Esophagus squamous epithelium (tissue), 5 donors: ENCODE data around the gene SLU7. TPM values are rescaled to one million over a fixed set of nuclear protein-coding genes. Genes with fewer than 3 reads are reported as not detected.

Experiments
- DNase-seq: peaks from one replicate; lab custom pipeline; 2025; lab: John Stamatoyannopoulos, UW
- H3K27ac ChIP-seq, 4 donors: fragments of 200-600 bp; sonication (generic); one replicate each; pipeline ENCODE4 v1.5.1; 2016 to 2019; ENCODE audit warnings: mild to moderate bottlenecking in 1 of 4
- H3K27me3 ChIP-seq, 4 donors: fragments of 200-600 bp; sonication (generic); 1 replicate in 3 of 4; 2 replicates in 1 of 4; pipeline versions ENCODE4 v1.5.1 to v1.6.0; 2017 to 2021; ENCODE audit warnings: antibody characterized with exemption in 1 of 4
- H3K36me3 ChIP-seq, 3 donors: fragments of 200-600 bp; sonication (generic); one replicate each; pipeline ENCODE4 v1.5.1; 2016 to 2019
- H3K4me1 ChIP-seq, 3 donors: fragments of 200-600 bp; sonication (generic); one replicate each; pipeline ENCODE4 v1.5.1; 2017 to 2019
- H3K4me3 ChIP-seq, 4 donors: fragments of 200-600 bp; sonication (generic); 1 replicate in 3 of 4; 2 replicates in 1 of 4; pipeline ENCODE4 v1.5.1; 2016 to 2019; ENCODE audit warnings: mild to moderate bottlenecking in 2 of 4, moderate library complexity in 1 of 4
- H3K9me3 ChIP-seq, 3 donors: fragments of 200-600 bp; sonication (generic); one replicate each; pipeline ENCODE4 v1.5.1; 2016 to 2019
- POLR2A ChIP-seq, 4 donors: fragments of 450-650 bp; IDR thresholded peaks; one replicate each; pipeline ENCODE4 v1.6.1; 2017; ENCODE audit warnings: antibody characterized with exemption in 4 of 4, mild to moderate bottlenecking in 4 of 4, moderate library complexity in 3 of 4
- WGBS, 2 donors: methylation state at CpG; one replicate each; pipeline ENCODE4 v1.1.5; 2018; 5-methylcytosine and 5-hydroxymethylcytosine counted together
- intact Hi-C: fragments of 100-400 bp; cut with DNase I; formaldehyde crosslinking; loops from one replicate; pipeline ENCODE4 v1.15.0; 2022
- total RNA-seq, 4 donors: library from RNA; depleted of rRNA; stranded (reverse); fragments of >200 nt; gene quantifications; one replicate each; pipeline ENCODE4 v1.1.0, GENCODE V29; 2016
- TF ChIP-seq, protein P1 (sequence below), 6 experiments: fragments of 450-650 bp in 4 of 6; fragments of 200-600 bp in 2 of 6; sonication (generic) in 2 of 6; IDR thresholded peaks; one replicate each; pipeline ENCODE4 v1.5.1; 2016 to 2019; ENCODE audit warnings: antibody characterized with exemption in 6 of 6, mild to moderate bottlenecking in 4 of 6, moderate library complexity in 4 of 6
- donor health status: DM: yes; HTN: yes; CAD: no.

SLU7 gene
- total RNA-seq, 4 donors from 2014 or later, result 31.9 to 70.2 (median 45.1) TPM

GRCh38 chr5:160357861-160358411 lies 60.9 kb downstream of the SLU7 start:
- H3K4me3 ChIP-seq, result peak overlapping the region in 2 of 4 donors; percentile 8 to 43
- intact Hi-C loops, result no loop called here
- H3K36me3 ChIP-seq, result no peaks in the 10 kb centered on the region
- no peaks in the 10 kb centered on the region for H3K27me3 ChIP-seq
- DNase-seq, result no peak
- no peaks in the 10 kb centered on the region for H3K9me3 ChIP-seq
- WGBS, 2 donors, result 51 to 62% methylated on average over 5 to 7 of the region's 7 CpGs
- H3K27ac ChIP-seq, result peak overlapping the region; percentile 22 to 79 (median 75)
- H3K4me1 ChIP-seq, result peaks cover 0 to 46% (median 34%) of the 10 kb centered on the region in 3 donors
- TF ChIP-seq, protein P1, sequence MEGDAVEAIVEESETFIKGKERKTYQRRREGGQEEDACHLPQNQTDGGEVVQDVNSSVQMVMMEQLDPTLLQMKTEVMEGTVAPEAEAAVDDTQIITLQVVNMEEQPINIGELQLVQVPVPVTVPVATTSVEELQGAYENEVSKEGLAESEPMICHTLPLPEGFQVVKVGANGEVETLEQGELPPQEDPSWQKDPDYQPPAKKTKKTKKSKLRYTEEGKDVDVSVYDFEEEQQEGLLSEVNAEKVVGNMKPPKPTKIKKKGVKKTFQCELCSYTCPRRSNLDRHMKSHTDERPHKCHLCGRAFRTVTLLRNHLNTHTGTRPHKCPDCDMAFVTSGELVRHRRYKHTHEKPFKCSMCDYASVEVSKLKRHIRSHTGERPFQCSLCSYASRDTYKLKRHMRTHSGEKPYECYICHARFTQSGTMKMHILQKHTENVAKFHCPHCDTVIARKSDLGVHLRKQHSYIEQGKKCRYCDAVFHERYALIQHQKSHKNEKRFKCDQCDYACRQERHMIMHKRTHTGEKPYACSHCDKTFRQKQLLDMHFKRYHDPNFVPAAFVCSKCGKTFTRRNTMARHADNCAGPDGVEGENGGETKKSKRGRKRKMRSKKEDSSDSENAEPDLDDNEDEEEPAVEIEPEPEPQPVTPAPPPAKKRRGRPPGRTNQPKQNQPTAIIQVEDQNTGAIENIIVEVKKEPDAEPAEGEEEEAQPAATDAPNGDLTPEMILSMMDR (IDR thresholded peaks at IDR 0.05), result no peak

GRCh38 chr5:160357394-160357793 lies 61.5 kb downstream of the SLU7 start:
- H3K36me3 ChIP-seq, result no peaks in the 10 kb centered on the region
- no peaks in the 10 kb centered on the region for H3K9me3 ChIP-seq
- H3K27me3 ChIP-seq, result no peaks in the 10 kb centered on the region
- TF ChIP-seq, protein P1 (IDR thresholded peaks at IDR 0.05), result no peak
- TF ChIP-seq POLR2A (IDR thresholded peaks at IDR 0.05), result no peak
- 70% methylated on average over 7 of the region's 7 CpGs for WGBS, 2 donors
- peak overlapping the region in 2 of 4 donors; percentile 8 to 43 for H3K4me3 ChIP-seq
- H3K27ac ChIP-seq, result peak overlapping the region; percentile 22 to 79 (median 75)
- DNase-seq, result no peak
- intact Hi-C loops, result no loop called here
- H3K4me1 ChIP-seq, result peaks cover 0 to 40% (median 30%) of the 10 kb centered on the region in 3 donors

DNA sequence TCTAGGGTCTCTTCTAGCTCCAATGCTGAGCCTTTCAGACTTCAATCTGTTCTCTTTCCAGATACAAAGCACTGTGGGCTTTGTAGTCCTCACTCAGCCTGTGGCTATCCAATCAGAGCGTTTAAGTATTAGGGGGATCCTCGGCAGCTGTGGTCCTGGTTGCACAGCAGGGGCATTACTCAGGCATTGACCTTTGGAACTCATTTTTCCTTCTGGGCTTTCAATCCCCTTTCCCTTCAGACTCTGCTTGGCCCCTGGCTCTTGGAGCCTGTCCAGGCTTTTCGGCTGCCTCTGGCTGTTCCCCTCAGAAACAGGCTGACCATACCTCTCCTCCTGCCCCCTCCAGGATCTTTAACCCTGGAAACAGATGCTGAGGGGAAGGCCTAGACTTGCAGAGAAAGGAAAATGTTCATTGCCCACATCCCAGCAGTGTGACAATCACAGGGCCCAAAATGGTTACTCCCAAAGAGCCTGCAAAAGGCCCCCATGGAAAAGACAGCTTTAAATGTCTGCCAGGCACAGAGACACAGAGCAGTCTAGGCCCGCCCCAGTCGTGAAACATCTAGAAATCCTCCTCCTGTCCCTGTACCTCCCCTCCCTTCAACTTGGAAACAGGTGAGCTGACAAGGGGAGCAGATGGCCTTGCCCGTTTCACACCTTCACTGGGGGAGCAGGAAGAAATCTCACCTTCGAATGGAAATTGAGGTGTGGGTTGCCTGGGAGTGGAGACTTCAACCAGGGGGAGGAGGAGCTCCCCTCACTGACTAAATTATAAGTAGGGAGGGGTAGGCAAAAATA lies 62.1 kb downstream of the SLU7 start:
- WGBS, 2 donors, result 38 to 72% methylated on average over 7 of the region's 7 CpGs
- H3K27ac ChIP-seq, result peak overlapping the region in 3 of 4 donors; percentile 73 to 79 (median 77)

GRCh38 chr5:160354666-160355065 lies 64.2 kb downstream of the SLU7 start:
- TF ChIP-seq, protein P1 (IDR thresholded peaks at IDR 0.05), result no peak
- no peak for TF ChIP-seq POLR2A (IDR thresholded peaks at IDR 0.05)
- no peak overlapping the region for H3K27ac ChIP-seq
- no peak overlapping the region for H3K4me3 ChIP-seq
- no peaks in the 10 kb centered on the region for H3K9me3 ChIP-seq
- H3K4me1 ChIP-seq, result peaks cover 0 to 33% (median 21%) of the 10 kb centered on the region in 3 donors
- intact Hi-C loops, result no loop called here
- H3K27me3 ChIP-seq, result no peaks in the 10 kb centered on the region
- WGBS, 2 donors, result 91 to 93% methylated on average over 9 to 10 of the region's 14 CpGs
- no peak for DNase-seq
- H3K36me3 ChIP-seq, result no peaks in the 10 kb centered on the region

More for the DNA sequence above, 62.1 kb downstream of the SLU7 start:
- TF ChIP-seq, protein P1 (IDR thresholded peaks at IDR 0.05), result no peak
- no peak for TF ChIP-seq POLR2A (IDR thresholded peaks at IDR 0.05)
- Histone ChIP-seq H3K27me3 (no peaks in the 10 kb centered on the region), H3K36me3 (no peaks in the 10 kb centered on the region), H3K4me1 (peaks cover 0 to 40% (median 30%) of the 10 kb centered on the region in 3 donors), H3K4me3 (no peak overlapping the region), H3K9me3 (no peaks in the 10 kb centered on the region)
- intact Hi-C loops, result no loop called here
- no peak for DNase-seq

DNA sequence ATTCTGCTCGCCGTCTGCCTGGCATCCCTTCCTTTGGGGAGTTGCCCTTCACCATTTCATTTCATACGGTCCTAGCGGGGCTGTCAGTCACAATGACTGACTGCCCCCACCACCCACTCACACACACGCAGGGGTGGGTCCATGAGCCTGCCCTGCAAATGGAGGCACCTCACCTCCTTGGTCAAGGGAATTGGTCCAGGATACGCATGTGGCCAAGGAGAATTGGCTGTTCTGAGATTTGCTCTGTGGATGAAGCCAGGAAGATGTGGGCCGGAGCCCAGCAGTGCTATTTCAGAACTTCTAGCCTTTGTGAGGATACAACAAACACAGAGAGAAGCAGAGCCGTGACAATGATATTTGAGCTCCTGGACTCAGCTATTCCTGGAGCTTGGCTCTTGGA lies 65.5 kb downstream of the SLU7 start:
- intact Hi-C loops, result no loop called here
- Histone ChIP-seq H3K27me3 (no peaks in the 10 kb centered on the region), H3K4me1 (peaks cover 0 to 20% (median 12%) of the 10 kb centered on the region in 3 donors), H3K27ac (no peak overlapping the region), H3K4me3 (no peak overlapping the region), H3K36me3 (no peaks in the 10 kb centered on the region), H3K9me3 (no peaks in the 10 kb centered on the region)
- DNase-seq, result no peak
- no peak for TF ChIP-seq POLR2A (IDR thresholded peaks at IDR 0.05)
- TF ChIP-seq, protein P1 (IDR thresholded peaks at IDR 0.05), result no peak
- WGBS, 2 donors, result 80 to 94% methylated on average over 6 to 8 of the region's 8 CpGs
